HepG2 (cell line): ENCODE data around the gene TEX22. TPM values are rescaled to one million over a fixed set of nuclear protein-coding genes. Genes with fewer than 3 reads are reported as not detected.

ENCODE experiments used
- ATAC-seq: fragments of 200-7000 bp; cut with Tn5 transposase; 3 replicates; pipeline ENCODE4 v1.9.1; 2020; ENCODE audit warnings: mild to moderate bottlenecking, moderate library complexity
- BruUV-seq: library from RNA; stranded (reverse); fragments of 400-500 nt; replicated peaks from 2 replicates; lab custom pipeline; 2021; lab: Mats Ljungman, UMichigan
- CTCF ChIA-PET: fragments of 300-600 bp; formaldehyde crosslinking; extraction: SDS; loops from one replicate; lab custom pipeline; 2021; ENCODE audit warnings: low total read pairs, inconsistent platforms, low intra/inter-chr PET ratio; lab: Yijun Ruan, JAX
- POLR2A ChIA-PET: fragments of 350-600 bp; sonication (Branson Sonifier 250); formaldehyde crosslinking; loops from one replicate; lab custom pipeline; 2020; ENCODE audit warnings: antibody characterized with exemption, inconsistent platforms; lab: Yijun Ruan, JAX
- DNase-seq: peaks from one replicate; pipeline ENCODE4 v3.0.0-alpha.2; 2015; ENCODE audit warnings: low spot score
- FAIRE-seq: peaks from 3 replicates; lab custom pipeline; 2011; peaks lifted over from hg19 to GRCh38; lab: Jason Lieb, UNC
- H2AFZ ChIP-seq: one replicate; pipeline ENCODE4 v1.6.1; 2011; ENCODE audit warnings: low read length, inconsistent platforms
- H3K27ac ChIP-seq: fragments of 300-600 bp; 3 replicates; pipeline ENCODE4 v1.8.0; 2011; ENCODE audit warnings: mixed run types, mild to moderate bottlenecking, mixed read lengths, low read length, inconsistent platforms; ENCODE audit not compliant: insufficient read depth; ENCODE audit errors: extremely low read length
- H3K27me3 ChIP-seq, 2 experiments: fragments of 200-600 bp in 1 of 2; 2 replicates in 1 of 2; 3 replicates in 1 of 2; pipeline versions ENCODE4 v1.6.0 to v1.8.0; 2011; ENCODE audit warnings: low read length in 2 of 2, mild to moderate bottlenecking in 2 of 2, moderate library complexity in 2 of 2, inconsistent platforms in 1 of 2; ENCODE audit not compliant: insufficient read depth in 2 of 2, control insufficient read depth in 1 of 2
- H3K36me3 ChIP-seq, 2 experiments: fragments of 200-600 bp in 1 of 2; replicated peaks in 1 of 2; 2 replicates in 1 of 2; 3 replicates in 1 of 2; pipeline versions ENCODE4 v1.5.1 to v1.8.0; 2011; ENCODE audit warnings: low read length in 2 of 2, inconsistent platforms in 1 of 2; ENCODE audit not compliant: insufficient read depth in 2 of 2, control insufficient read depth in 1 of 2
- H3K4me1 ChIP-seq: 2 replicates; pipeline ENCODE4 v1.5.1; 2012; ENCODE audit warnings: low read length, inconsistent platforms; ENCODE audit not compliant: insufficient read depth
- H3K4me2 ChIP-seq: 2 replicates; pipeline ENCODE4 v1.6.0; 2011; ENCODE audit warnings: low read depth, low read length, inconsistent platforms
- H3K4me3 ChIP-seq, 3 experiments: fragments of 200-600 bp in 1 of 3; sonication (generic), shearing (Covaris generic) in 1 of 3; replicated peaks in 1 of 3; 2 replicates each; pipeline ENCODE4 v1.5.1; 2011 to 2016; ENCODE audit warnings: low read length in 3 of 3, inconsistent platforms in 2 of 3, low read depth in 2 of 3, mild to moderate bottlenecking in 2 of 3, control low read depth in 1 of 3, mixed read lengths in 1 of 3; ENCODE audit not compliant: insufficient read depth in 1 of 3
- H3K79me2 ChIP-seq: one replicate; pipeline ENCODE4 v1.6.1; 2011; ENCODE audit warnings: low read length, inconsistent platforms; ENCODE audit not compliant: insufficient read depth
- H3K9ac ChIP-seq: 2 replicates; pipeline ENCODE4 v1.6.0; 2011; ENCODE audit warnings: mild to moderate bottlenecking, low read depth, low read length, inconsistent platforms; ENCODE audit not compliant: insufficient read depth
- H3K9me3 ChIP-seq: 2 replicates; pipeline ENCODE4 v1.5.1; 2012; ENCODE audit warnings: mild to moderate bottlenecking, low read length
- H4K20me1 ChIP-seq: 2 replicates; pipeline ENCODE4 v1.6.0; 2011; ENCODE audit warnings: inconsistent platforms, mild to moderate bottlenecking, low read length, moderate library complexity; ENCODE audit not compliant: insufficient read depth
- ARNT2 ChIP-seq: sonication (generic); formaldehyde crosslinking; IDR thresholded peaks from 2 replicates; pipeline ENCODE4 v1.8.0; 2022; ENCODE audit warnings: mild to moderate bottlenecking, low read depth, missing genetic modification reagents, moderate library complexity
- HES4 ChIP-seq: sonication (generic); formaldehyde crosslinking; IDR thresholded peaks from 2 replicates; pipeline ENCODE4 v1.9.0; 2021; ENCODE audit warnings: mild to moderate bottlenecking, missing genetic modification reagents, borderline replicate concordance
- ZNF7 ChIP-seq: IDR thresholded peaks from 2 replicates; pipeline ENCODE4 v1.6.1; 2016; ENCODE audit warnings: missing biosample characterization, missing genetic modification reagents
- ZNF724P ChIP-seq: sonication (generic); formaldehyde crosslinking; IDR thresholded peaks from 2 replicates; pipeline ENCODE4 v1.8.0; 2022; ENCODE audit warnings: missing genetic modification reagents, borderline replicate concordance
- ZNF770 ChIP-seq: sonication (generic); formaldehyde crosslinking; IDR thresholded peaks from 2 replicates; pipeline ENCODE4 v1.5.0; 2020; ENCODE audit warnings: mild to moderate bottlenecking, missing genetic modification reagents
- ZSCAN20 ChIP-seq: sonication (generic); formaldehyde crosslinking; IDR thresholded peaks from 2 replicates; pipeline ENCODE4 v1.4.0; 2020; ENCODE audit warnings: missing genetic modification reagents, mild to moderate bottlenecking, borderline replicate concordance
- WGBS: methylation state at CpG from one replicate; pipeline ENCODE4 v1.1.6; 2017; ENCODE audit warnings: low lambda C conversion rate; 5-methylcytosine and 5-hydroxymethylcytosine counted together
- in situ Hi-C: cut with HindIII; loops from 2 replicates; pipeline ENCODE4 v1.10.0; 2017; ENCODE audit warnings: low pct_unique_long_range_greater_than_20kb; ENCODE audit not compliant: extremely low pct_ligation_motif_present
- intact Hi-C: fragments of 100-400 bp; cut with micrococcal nuclease; formaldehyde crosslinking; loops from one replicate; pipeline ENCODE4 v1.10.0; 2022; ENCODE audit not compliant: unreplicated experiment
- polyA plus RNA-seq, 8 experiments: library from polyadenylated mRNA; depleted of rRNA in 3 of 8; stranded (reverse) in 7 of 8; unstranded in 1 of 8; fragments of >200 nt; fragmentation: Illumina TruSeq in 4 of 8; extraction: Trizol in 4 of 8; gene quantifications; 2 replicates each; pipeline versions ENCODE4 v1.2.1 to v1.2.3, GENCODE V29; 2011 to 2016; ENCODE audit warnings: low read depth in 4 of 8, missing spikeins in 1 of 8, mixed read lengths in 1 of 8; ENCODE audit not compliant: insufficient read depth in 1 of 8
- total RNA-seq, 5 experiments: library from RNA; depleted of rRNA; stranded (reverse); fragments of >200 nt; fragmentation: Illumina TruSeq; extraction: Trizol; gene quantifications; 2 replicates each; pipeline ENCODE4 v1.2.3, GENCODE V29; 2016; ENCODE audit warnings: low read depth in 1 of 5

Gene TEX22
- total and polyA plus RNA-seq, 2 of the 13 experiments (the other 11 are each of a cell fraction or from before 2014, with no cell fraction given), result 0.07 to 0.27 TPM

DNA sequence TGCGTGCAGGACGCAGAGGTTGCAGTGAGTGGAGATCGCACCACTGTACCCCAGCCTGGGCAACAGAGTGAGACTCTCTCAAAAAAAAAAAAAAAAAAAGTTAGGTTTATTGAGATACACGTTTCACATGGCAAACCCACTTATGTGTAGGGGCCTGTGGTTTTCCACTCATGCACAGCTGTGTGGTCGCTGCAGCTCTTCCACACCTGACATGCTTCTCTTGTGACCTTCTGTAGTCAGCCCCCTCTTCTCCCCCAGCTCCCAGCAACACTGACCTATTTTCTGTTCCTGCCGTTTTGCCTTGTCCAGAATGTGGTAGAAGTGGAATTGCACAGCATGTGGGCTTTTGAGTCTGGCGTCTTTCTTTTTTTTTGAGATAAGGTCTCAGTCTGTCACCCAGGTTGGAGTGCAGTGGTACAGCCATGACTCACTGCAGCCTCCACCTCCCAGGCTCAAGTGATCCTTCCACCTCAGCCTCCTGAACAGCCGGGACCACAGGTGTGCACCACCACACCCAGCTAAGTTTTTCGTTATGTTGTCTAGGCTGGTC, 29.7 kb downstream of the TEX22 start:
- POLR2A ChIA-PET, result no interaction called here
- no peak overlapping the region for H3K4me2 ChIP-seq
- intact Hi-C loops, result no loop called here
- WGBS, result 98% methylated on average over 9 of the region's 9 CpGs
- H3K27ac ChIP-seq, result no peak overlapping the region
- no peaks in the 10 kb centered on the region for H3K9me3 ChIP-seq
- no TSS peak for BruUV-seq
- H3K36me3 ChIP-seq, result peaks cover 4 to 25% of the 10 kb centered on the region in 2 experiments; a peak in 3 of 5 replicates
- H3K9ac ChIP-seq, result no peak overlapping the region
- peaks cover 20% of the 10 kb centered on the region for H3K4me1 ChIP-seq
- no peak overlapping the region for H3K4me3 ChIP-seq
- ATAC-seq, result no peak
- CTCF ChIA-PET, result no interaction called here
- H3K79me2 ChIP-seq, result peaks cover 32% of the 10 kb centered on the region
- H4K20me1 ChIP-seq, result 0 out of 2 replicates have a peak, but pooled peaks cover 3% of the 10 kb centered on the region
- DNase-seq, result no peak
- in situ Hi-C loops, result no loop called here
- H2AFZ ChIP-seq, result no peak overlapping the region
- no peak for FAIRE-seq
- TF ChIP-seq ZNF724P (no peak), ARNT2 (CRISPR knock-in tag) (no peak), ZNF7 (CRISPR knock-in tag) (0 out of 2 replicates have a peak, but pooled peaks have one; percentile 42), ZNF770 (CRISPR knock-in tag) (peak; percentile 71; the same call in 1 of the 2 replicates)
- no peaks in the 10 kb centered on the region for H3K27me3 ChIP-seq

- POLR2A ChIA-PET, result no interaction called here
- no TSS peak for BruUV-seq
- no peak overlapping the region for H3K9ac ChIP-seq
- over 99% methylated on average over 6 of the region's 6 CpGs for WGBS
- no peak for TF ChIP-seq ZSCAN20 (CRISPR knock-in tag)
- no peak for TF ChIP-seq HES4 (CRISPR knock-in tag)
- TF ChIP-seq, all 625 proteins: peak for 0
- no peak for FAIRE-seq
- no peak overlapping the region for H3K4me3 ChIP-seq
- intact Hi-C loops, result no loop called here
- CTCF ChIA-PET, result no interaction called here
- peaks cover 28% of the 10 kb centered on the region for H3K79me2 ChIP-seq
- H2AFZ ChIP-seq, result no peak overlapping the region
- H3K4me2 ChIP-seq, result no peak overlapping the region
- H4K20me1 ChIP-seq, result 0 out of 2 replicates have a peak, but pooled peaks cover 6% of the 10 kb centered on the region
- no peak overlapping the region for H3K27ac ChIP-seq
- DNase-seq, result no peak
- no peak for ATAC-seq
- H3K27me3 ChIP-seq, result no peaks in the 10 kb centered on the region
- in situ Hi-C loops, result no loop called here
- no peaks in the 10 kb centered on the region for H3K9me3 ChIP-seq
- H3K36me3 ChIP-seq, result peaks cover 3 to 20% of the 10 kb centered on the region in 2 experiments; a peak in 3 of 5 replicates
- peaks cover 20% of the 10 kb centered on the region for H3K4me1 ChIP-seq
Measured at GRCh38 chr14:105430042-105430441, 31.7 kb downstream of the TEX22 start.
